ENCODE data around the gene CCDC142.

The CCDC142 gene

DNA sequence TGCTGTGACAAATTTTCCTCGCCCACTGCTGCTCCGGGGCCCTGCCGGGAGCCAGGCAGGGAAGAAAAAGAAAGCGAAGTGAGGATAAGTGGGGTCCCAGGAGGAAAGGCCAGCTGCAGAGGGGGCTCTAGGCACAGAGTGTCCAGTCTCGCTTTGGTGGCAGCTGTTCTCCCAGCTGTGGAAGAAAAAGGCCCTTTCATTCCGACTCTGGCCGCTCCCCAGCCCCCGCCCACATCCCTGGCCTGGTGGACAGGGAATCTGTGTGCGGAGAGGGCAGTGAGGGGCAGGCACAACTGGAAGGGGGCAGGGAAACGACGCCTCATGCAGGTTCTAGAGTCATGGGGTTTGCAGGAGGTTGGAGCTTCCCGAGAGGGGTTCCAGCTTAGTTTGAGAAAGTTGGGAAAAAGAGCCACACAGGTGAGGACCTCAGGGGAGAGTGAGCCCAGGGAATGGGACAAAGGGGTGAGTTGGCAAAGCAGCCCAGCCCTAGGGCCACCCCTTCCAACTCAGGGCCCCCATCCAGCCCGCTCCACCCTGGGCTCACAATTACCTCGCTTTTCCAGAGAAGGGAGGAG is 42.9 kb downstream of the CCDC142 start:
- TF ChIP-seq MAX (IDR thresholded peaks at IDR 0.05) (no peak), EP300 (IDR thresholded peaks at IDR 0.05; ENCODE audit: borderline replicate concordance) (no peak), FOXM1 (IDR thresholded peaks at IDR 0.05; ENCODE audit: borderline replicate concordance, low read depth) (no peak), YY1 (IDR thresholded peaks at IDR 0.05; ENCODE audit: low read depth) (no peak), CREB1 (IDR thresholded peaks at IDR 0.05; ENCODE audit: low read depth) (no peak), TEAD4 (IDR thresholded peaks at IDR 0.05) (no peak), TCF12 (IDR thresholded peaks at IDR 0.05; ENCODE audit: low read depth) (no peak), REST (IDR thresholded peaks at IDR 0.05; ENCODE audit: low read depth) (no peak), CEBPB (IDR thresholded peaks at IDR 0.05) (no peak), NFIC (IDR thresholded peaks at IDR 0.05) (no peak), TAF1 (IDR thresholded peaks at IDR 0.05; ENCODE audit: low read depth) (no peak), USF1 (IDR thresholded peaks at IDR 0.05) (no peak), ZBTB7A (IDR thresholded peaks at IDR 0.05; ENCODE audit: low read depth) (no peak), EGR1 (IDR thresholded peaks at IDR 0.05) (no peak), RAD21 (IDR thresholded peaks at IDR 0.05; ENCODE audit: low read depth) (no peak)

- TF ChIP-seq CEBPB (IDR thresholded peaks at IDR 0.05) = no peak
- TF ChIP-seq RAD21 (IDR thresholded peaks at IDR 0.05; ENCODE audit: low read depth) = no peak
- no peak for TF ChIP-seq NFIC (IDR thresholded peaks at IDR 0.05)
- TF ChIP-seq REST (IDR thresholded peaks at IDR 0.05; ENCODE audit: low read depth) = no peak
These were observed 43.4 kb downstream of the CCDC142 start for GRCh38 chr2:74439373-74439772.

GRCh38 chr2:74438248-74438647 is 44.5 kb downstream of the CCDC142 start:
- no peak for TF ChIP-seq TCF12 (IDR thresholded peaks at IDR 0.05; ENCODE audit: low read depth)
- no peak for TF ChIP-seq FOXM1 (IDR thresholded peaks at IDR 0.05; ENCODE audit: borderline replicate concordance, low read depth)
- no peak for TF ChIP-seq EGR1 (IDR thresholded peaks at IDR 0.05)
- no peak for TF ChIP-seq TEAD4 (IDR thresholded peaks at IDR 0.05)
- TF ChIP-seq EP300 (IDR thresholded peaks at IDR 0.05; ENCODE audit: borderline replicate concordance) = no peak
- no peak for TF ChIP-seq MAX (IDR thresholded peaks at IDR 0.05)
- TF ChIP-seq NFIC (IDR thresholded peaks at IDR 0.05) = no peak
- TF ChIP-seq TAF1 (IDR thresholded peaks at IDR 0.05; ENCODE audit: low read depth) = no peak
- no peak for TF ChIP-seq RAD21 (IDR thresholded peaks at IDR 0.05; ENCODE audit: low read depth)
- no peak for TF ChIP-seq REST (IDR thresholded peaks at IDR 0.05; ENCODE audit: low read depth)
- no peak for TF ChIP-seq CEBPB (IDR thresholded peaks at IDR 0.05)
- no peak for TF ChIP-seq CREB1 (IDR thresholded peaks at IDR 0.05; ENCODE audit: low read depth)
- no peak for TF ChIP-seq YY1 (IDR thresholded peaks at IDR 0.05; ENCODE audit: low read depth)
- TF ChIP-seq USF1 (IDR thresholded peaks at IDR 0.05) = no peak
- TF ChIP-seq ZBTB7A (IDR thresholded peaks at IDR 0.05; ENCODE audit: low read depth) = no peak

GRCh38 chr2:74436848-74437695 is 45.7 kb downstream of the CCDC142 start:
- TF ChIP-seq FOXM1 (IDR thresholded peaks at IDR 0.05; ENCODE audit: borderline replicate concordance, low read depth) (no peak), EP300 (IDR thresholded peaks at IDR 0.05; ENCODE audit: borderline replicate concordance) (no peak), ZBTB7A (IDR thresholded peaks at IDR 0.05; ENCODE audit: low read depth) (no peak), CREB1 (IDR thresholded peaks at IDR 0.05; ENCODE audit: low read depth) (no peak), NFIC (IDR thresholded peaks at IDR 0.05) (no peak), TAF1 (IDR thresholded peaks at IDR 0.05; ENCODE audit: low read depth) (no peak), CEBPB (IDR thresholded peaks at IDR 0.05) (no peak), YY1 (IDR thresholded peaks at IDR 0.05; ENCODE audit: low read depth) (no peak), TCF12 (IDR thresholded peaks at IDR 0.05; ENCODE audit: low read depth) (no peak), RAD21 (IDR thresholded peaks at IDR 0.05; ENCODE audit: low read depth) (no peak), TEAD4 (IDR thresholded peaks at IDR 0.05) (no peak)
